Measurements from ENCODE around the gene CHAF1A. TPM values are rescaled to one million over a fixed set of nuclear protein-coding genes. Genes with fewer than 3 reads are reported as not detected.

CHAF1A gene
- 10 to 100 TPM; 17.3 to 24.9 (median 18.1) TPM for total RNA-seq
- long read RNA-seq, donor 1, transcript CHAF1A-201 (15 exons, 3,339 nt) = major isoform, 13 of 25 reads
- long read RNA-seq, donor 1, partial matches to known transcripts = 6 of 25 reads
- long read RNA-seq, donor 1, other reads (novel, unspliced or antisense) = 6 of 25 reads
- long read RNA-seq, donor 2, partial matches to known transcripts = 0 of 1 reads
- long read RNA-seq, donor 2, other reads (novel, unspliced or antisense) = 1 of 1 reads

GRCh38 chr19:4402171-4403004 is at the start of gene CHAF1A:
Gene CHAF1A (plus strand): TSS chr19:4402640. CDS start chr19:4402763, 123 bp downstream.
- H3K4me3 ChIP-seq = peak within 1 kb of the TSS; percentile 78
- ATAC-seq = peak; percentile 91
- H3K4me1 ChIP-seq (ENCODE audit: low read depth) = peaks cover 23% of the 10 kb centered on the region
- DNase-seq = peak; percentile 99 to 100 (median 99)
- intact Hi-C loops (cut with DNase I, micrococcal nuclease) = no loop called here
- no peaks in the 10 kb centered on the region for H3K36me3 ChIP-seq (ENCODE audit: low read depth)
- H3K9me3 ChIP-seq = no peaks in the 10 kb centered on the region
- TF ChIP-seq, protein P1, sequence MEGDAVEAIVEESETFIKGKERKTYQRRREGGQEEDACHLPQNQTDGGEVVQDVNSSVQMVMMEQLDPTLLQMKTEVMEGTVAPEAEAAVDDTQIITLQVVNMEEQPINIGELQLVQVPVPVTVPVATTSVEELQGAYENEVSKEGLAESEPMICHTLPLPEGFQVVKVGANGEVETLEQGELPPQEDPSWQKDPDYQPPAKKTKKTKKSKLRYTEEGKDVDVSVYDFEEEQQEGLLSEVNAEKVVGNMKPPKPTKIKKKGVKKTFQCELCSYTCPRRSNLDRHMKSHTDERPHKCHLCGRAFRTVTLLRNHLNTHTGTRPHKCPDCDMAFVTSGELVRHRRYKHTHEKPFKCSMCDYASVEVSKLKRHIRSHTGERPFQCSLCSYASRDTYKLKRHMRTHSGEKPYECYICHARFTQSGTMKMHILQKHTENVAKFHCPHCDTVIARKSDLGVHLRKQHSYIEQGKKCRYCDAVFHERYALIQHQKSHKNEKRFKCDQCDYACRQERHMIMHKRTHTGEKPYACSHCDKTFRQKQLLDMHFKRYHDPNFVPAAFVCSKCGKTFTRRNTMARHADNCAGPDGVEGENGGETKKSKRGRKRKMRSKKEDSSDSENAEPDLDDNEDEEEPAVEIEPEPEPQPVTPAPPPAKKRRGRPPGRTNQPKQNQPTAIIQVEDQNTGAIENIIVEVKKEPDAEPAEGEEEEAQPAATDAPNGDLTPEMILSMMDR (IDR thresholded peaks at IDR 0.05) = peak; percentile 16

DNA sequence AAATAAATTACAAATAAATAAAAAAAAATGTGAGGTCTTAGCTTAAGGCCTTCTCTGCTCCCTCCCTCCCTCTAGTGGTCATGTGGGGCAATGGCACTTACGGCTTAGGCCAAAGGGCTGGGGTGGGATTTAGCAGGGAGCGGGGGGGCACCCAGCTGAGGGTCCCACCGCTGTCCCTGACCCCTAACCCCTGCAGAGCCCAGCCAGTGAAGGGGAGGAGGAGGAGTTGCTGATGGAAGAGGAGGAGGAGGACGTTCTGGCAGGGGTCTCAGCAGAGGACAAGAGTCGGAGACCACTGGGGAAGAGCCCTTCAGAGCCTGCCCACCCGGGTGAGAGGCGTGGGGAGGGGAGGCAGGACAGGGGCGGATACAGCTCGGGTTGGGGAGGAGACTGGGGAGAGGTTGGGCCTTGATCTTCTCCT is 49.7 kb upstream of the CHAF1A start:
- no peaks in the 10 kb centered on the region for H3K36me3 ChIP-seq (ENCODE audit: low read depth)
- H3K4me3 ChIP-seq = no peak overlapping the region
- TF ChIP-seq, protein P1 (IDR thresholded peaks at IDR 0.05) = peak; percentile 79
- H3K4me1 ChIP-seq (ENCODE audit: low read depth) = no peaks in the 10 kb centered on the region
- DNase-seq (peak in 1 of 3 donors; percentile 53), ATAC-seq (peak; percentile 76)
- intact Hi-C loops (cut with DNase I, micrococcal nuclease) = loop anchor here (5.0 to 10.0 kb wide), 2 partner anchors 85 to 88 kb away; no protein-coding TSS in a partner anchor
- H3K9me3 ChIP-seq = no peaks in the 10 kb centered on the region

- H3K36me3 ChIP-seq (ENCODE audit: low read depth) = no peaks in the 10 kb centered on the region
These were observed 48.2 kb upstream of the CHAF1A start for GRCh38 chr19:4354282-4354681.

DNA sequence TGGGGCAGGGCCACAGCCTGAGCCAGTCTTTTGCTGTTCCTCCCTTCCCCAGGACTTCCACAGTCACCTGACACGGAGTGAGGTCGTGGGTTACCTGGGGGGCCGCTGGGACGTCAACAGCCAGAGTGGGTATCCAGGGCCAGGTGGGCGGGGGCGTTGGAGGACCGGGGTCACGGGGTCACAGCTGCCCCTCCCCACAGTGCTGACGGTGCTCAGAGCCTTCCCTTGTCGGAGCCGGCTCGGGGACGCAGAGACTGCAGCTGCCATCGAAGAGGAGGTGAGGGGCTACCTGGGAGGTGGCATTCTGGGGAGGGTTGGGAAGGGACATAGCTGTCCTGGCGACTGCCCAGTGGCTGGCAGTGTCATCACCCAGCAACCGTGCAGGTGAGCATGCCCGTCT is 47.5 kb upstream of the CHAF1A start:
- no peaks in the 10 kb centered on the region for H3K9me3 ChIP-seq
- TF ChIP-seq, protein P1 (IDR thresholded peaks at IDR 0.05) = no peak
- intact Hi-C loops (cut with DNase I, micrococcal nuclease) = loop anchor here (5.0 to 10.0 kb wide), 2 partner anchors 88 to 90 kb away; no protein-coding TSS in a partner anchor
- H3K4me3 ChIP-seq = no peak overlapping the region
- H3K36me3 ChIP-seq (ENCODE audit: low read depth) = no peaks in the 10 kb centered on the region
- no peak for ATAC-seq
- no peak for DNase-seq
- no peaks in the 10 kb centered on the region for H3K4me1 ChIP-seq (ENCODE audit: low read depth)

More at GRCh38 chr19:4354282-4354681, 48.2 kb upstream of the CHAF1A start:
- Histone ChIP-seq H3K4me1 (ENCODE audit: low read depth) (no peaks in the 10 kb centered on the region), H3K4me3 (no peak overlapping the region), H3K9me3 (no peaks in the 10 kb centered on the region)
- TF ChIP-seq, protein P1 (IDR thresholded peaks at IDR 0.05) = no peak
- DNase-seq = no peak
- no peak for ATAC-seq
- intact Hi-C loops (cut with DNase I, micrococcal nuclease) = loop anchor here (5.0 to 10.0 kb wide), 2 partner anchors 87 to 89 kb away; no protein-coding TSS in a partner anchor

DNA sequence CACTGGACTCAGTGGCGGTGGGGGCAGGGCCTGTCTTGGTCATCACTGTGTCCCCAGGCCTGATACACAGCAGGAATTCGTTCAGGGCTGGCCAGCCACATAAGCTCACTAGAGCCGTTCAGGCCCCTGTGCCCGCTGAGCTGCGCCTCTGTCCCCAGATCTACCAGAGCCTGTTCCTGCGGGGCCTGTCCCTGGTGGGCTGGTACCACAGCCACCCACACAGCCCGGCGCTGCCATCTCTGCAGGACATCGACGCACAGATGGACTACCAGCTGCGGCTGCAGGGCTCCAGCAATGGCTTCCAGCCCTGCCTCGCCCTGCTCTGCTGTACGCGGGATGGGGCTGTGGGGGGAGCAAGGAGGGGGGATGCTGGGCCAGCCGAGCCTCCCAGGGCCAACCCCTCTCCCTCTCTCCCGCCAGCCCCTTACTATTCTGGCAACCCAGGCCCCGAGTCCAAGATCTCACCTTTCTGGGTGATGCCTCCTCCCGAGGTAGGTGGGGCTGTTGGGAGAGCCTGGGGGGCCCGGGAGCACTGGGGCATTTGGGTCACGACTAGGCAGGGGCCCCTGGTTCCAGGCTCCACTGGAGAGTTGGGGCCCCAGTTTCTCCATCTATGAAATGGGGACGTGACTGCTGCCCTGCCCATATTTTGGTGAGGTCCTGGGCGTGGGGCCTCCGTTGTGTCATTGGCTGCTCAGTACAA is 45.2 kb upstream of the CHAF1A start:
- intact Hi-C loops (cut with DNase I, micrococcal nuclease) = loop anchor here in 1 of 2 donors (10.0 kb wide), 1 partner anchor 92 kb away; no protein-coding TSS in a partner anchor
- Histone ChIP-seq H3K4me3 (no peak overlapping the region), H3K9me3 (no peaks in the 10 kb centered on the region), H3K36me3 (ENCODE audit: low read depth) (no peaks in the 10 kb centered on the region), H3K4me1 (ENCODE audit: low read depth) (no peaks in the 10 kb centered on the region)
- TF ChIP-seq, protein P1 (IDR thresholded peaks at IDR 0.05) = no peak
- no peak for ATAC-seq
- DNase-seq = no peak

Data from mucosa of descending colon (tissue), 3 donors.